Measurements from ENCODE around the gene FAM151A. TPM values are rescaled to one million over a fixed set of nuclear protein-coding genes. Genes with fewer than 3 reads are reported as not detected.

FAM151A gene
- total RNA-seq, 1 experiment from 2014 or later, result not detected

- Histone ChIP-seq H3K36me3 (no peaks in the 10 kb centered on the region), H3K4me1 (peaks cover 36% of the 10 kb centered on the region), H3K27ac (peak overlapping the region; percentile 70), H3K27me3 (no peaks in the 10 kb centered on the region), H3K4me3 (no peak overlapping the region), H3K9me3 (replicated peaks) (no peaks in the 10 kb centered on the region)
- peak in 1 of 2 experiments; percentile 31 for DNase-seq
Observed at GRCh38 chr1:54582566-54583306, 40.6 kb downstream of the FAM151A start.

- Histone ChIP-seq H3K27ac (no peak overlapping the region), H3K4me3 (no peak overlapping the region), H3K9me3 (replicated peaks) (no peaks in the 10 kb centered on the region), H3K4me1 (peaks cover 38% of the 10 kb centered on the region), H3K27me3 (no peaks in the 10 kb centered on the region), H3K36me3 (no peaks in the 10 kb centered on the region)
- peak; percentile 56 to 69 for DNase-seq
Observed at GRCh38 chr1:54581621-54582035, 41.7 kb downstream of the FAM151A start.

GRCh38 chr1:54580856-54581550 is 42.3 kb downstream of the FAM151A start:
- Histone ChIP-seq H3K27me3 (no peaks in the 10 kb centered on the region), H3K4me1 (peaks cover 38% of the 10 kb centered on the region), H3K36me3 (no peaks in the 10 kb centered on the region), H3K9me3 (replicated peaks) (no peaks in the 10 kb centered on the region), H3K4me3 (no peak overlapping the region), H3K27ac (no peak overlapping the region)
- no peak for DNase-seq

- H3K9me3 ChIP-seq (replicated peaks), result no peaks in the 10 kb centered on the region
- H3K36me3 ChIP-seq, result no peaks in the 10 kb centered on the region
- DNase-seq, result peak in 1 of 2 experiments; percentile 47
- H3K27me3 ChIP-seq, result no peaks in the 10 kb centered on the region
- peaks cover 34% of the 10 kb centered on the region for H3K4me1 ChIP-seq
- H3K27ac ChIP-seq, result no peak overlapping the region
- H3K4me3 ChIP-seq, result no peak overlapping the region
Observed at GRCh38 chr1:54579337-54579781, 44.0 kb downstream of the FAM151A start.

- Histone ChIP-seq H3K27me3 (no peaks in the 10 kb centered on the region), H3K9me3 (replicated peaks) (no peaks in the 10 kb centered on the region), H3K36me3 (no peaks in the 10 kb centered on the region), H3K4me1 (peaks cover 18% of the 10 kb centered on the region), H3K4me3 (no peak overlapping the region), H3K27ac (no peak overlapping the region)
- peak; percentile 61 to 68 for DNase-seq
Observed at GRCh38 chr1:54577612-54578011, 45.7 kb downstream of the FAM151A start.

GRCh38 chr1:54575605-54576290 is 47.6 kb downstream of the FAM151A start:
- H3K4me1 ChIP-seq, result peaks cover 14% of the 10 kb centered on the region; the same call in 1 of the 2 replicates
- H3K36me3 ChIP-seq, result no peaks in the 10 kb centered on the region
- H3K4me3 ChIP-seq, result no peak overlapping the region
- DNase-seq, result no peak
- H3K27me3 ChIP-seq, result no peaks in the 10 kb centered on the region
- H3K27ac ChIP-seq, result no peak overlapping the region
- H3K9me3 ChIP-seq (replicated peaks), result no peaks in the 10 kb centered on the region

- H3K9me3 ChIP-seq (replicated peaks), result no peaks in the 10 kb centered on the region
- DNase-seq, result no peak
Observed at GRCh38 chr1:54575161-54575560, 48.2 kb downstream of the FAM151A start.

GRCh38 chr1:54574158-54574778 is 49.1 kb downstream of the FAM151A start:
- H3K9me3 ChIP-seq (replicated peaks), result no peaks in the 10 kb centered on the region
- no peaks in the 10 kb centered on the region for H3K27me3 ChIP-seq
- H3K4me3 ChIP-seq, result no peak overlapping the region
- no peaks in the 10 kb centered on the region for H3K36me3 ChIP-seq
- H3K27ac ChIP-seq, result no peak overlapping the region
- H3K4me1 ChIP-seq, result peaks cover 10% of the 10 kb centered on the region; the same call in 1 of the 2 replicates
- DNase-seq, result no peak

More at GRCh38 chr1:54575161-54575560, 48.2 kb downstream of the FAM151A start:
- Histone ChIP-seq H3K36me3 (no peaks in the 10 kb centered on the region), H3K4me1 (peaks cover 14% of the 10 kb centered on the region; the same call in 1 of the 2 replicates), H3K27ac (no peak overlapping the region), H3K27me3 (no peaks in the 10 kb centered on the region), H3K4me3 (no peak overlapping the region)

- no peak overlapping the region for H3K27ac ChIP-seq
- peaks cover under 1% of the 10 kb centered on the region; the same call in 1 of the 2 replicates for H3K4me1 ChIP-seq
- no peaks in the 10 kb centered on the region for H3K36me3 ChIP-seq
- H3K9me3 ChIP-seq (replicated peaks), result no peaks in the 10 kb centered on the region
- DNase-seq, result no peak
- no peak overlapping the region for H3K4me3 ChIP-seq
- H3K27me3 ChIP-seq, result no peaks in the 10 kb centered on the region
Observed at GRCh38 chr1:54572542-54572850, 50.8 kb downstream of the FAM151A start.

GRCh38 chr1:54571803-54572541 is 51.4 kb downstream of the FAM151A start:
- no peaks in the 10 kb centered on the region for H3K36me3 ChIP-seq
- no peaks in the 10 kb centered on the region for H3K9me3 ChIP-seq (replicated peaks)
- no peak overlapping the region for H3K27ac ChIP-seq
- no peaks in the 10 kb centered on the region; the same call in 1 of the 2 replicates for H3K4me1 ChIP-seq
- no peak overlapping the region for H3K4me3 ChIP-seq
- H3K27me3 ChIP-seq, result no peaks in the 10 kb centered on the region
- no peak for DNase-seq

- Histone ChIP-seq H3K27me3 (no peaks in the 10 kb centered on the region), H3K4me1 (no peaks in the 10 kb centered on the region; the same call in 1 of the 2 replicates), H3K9me3 (replicated peaks) (no peaks in the 10 kb centered on the region), H3K27ac (no peak overlapping the region), H3K36me3 (no peaks in the 10 kb centered on the region), H3K4me3 (no peak overlapping the region)
- DNase-seq, result no peak
Observed at GRCh38 chr1:54571326-54571725, 52.0 kb downstream of the FAM151A start.

- no peaks in the 10 kb centered on the region for H3K9me3 ChIP-seq (replicated peaks)
- no peak overlapping the region for H3K4me3 ChIP-seq
- DNase-seq, result no peak
- H3K27me3 ChIP-seq, result no peaks in the 10 kb centered on the region
- H3K36me3 ChIP-seq, result no peaks in the 10 kb centered on the region
- no peak overlapping the region for H3K27ac ChIP-seq
- no peaks in the 10 kb centered on the region; the same call in 1 of the 2 replicates for H3K4me1 ChIP-seq
Observed at GRCh38 chr1:54570161-54570560, 53.2 kb downstream of the FAM151A start.

GRCh38 chr1:54569339-54569738 is 54.0 kb downstream of the FAM151A start:
- Histone ChIP-seq H3K4me3 (no peak overlapping the region), H3K27ac (no peak overlapping the region), H3K27me3 (no peaks in the 10 kb centered on the region), H3K9me3 (replicated peaks) (no peaks in the 10 kb centered on the region), H3K4me1 (no peaks in the 10 kb centered on the region; the same call in 1 of the 2 replicates), H3K36me3 (no peaks in the 10 kb centered on the region)
- DNase-seq, result no peak

GRCh38 chr1:54567961-54568360 is 55.4 kb downstream of the FAM151A start:
- H3K27me3 ChIP-seq, result no peaks in the 10 kb centered on the region
- H3K9me3 ChIP-seq (replicated peaks), result no peaks in the 10 kb centered on the region
- H3K4me3 ChIP-seq, result no peak overlapping the region
- no peaks in the 10 kb centered on the region; the same call in 1 of the 2 replicates for H3K4me1 ChIP-seq
- no peak for DNase-seq
- no peak overlapping the region for H3K27ac ChIP-seq
- no peaks in the 10 kb centered on the region for H3K36me3 ChIP-seq
